GM23248 (cell line): ENCODE data around the gene TMEM61.

Experiments
- EZH2 ChIP-seq: fragments of 200-600 bp; sonication (generic); IDR thresholded peaks from 2 replicates; pipeline ENCODE4 v1.6.1; 2018; ENCODE audit warnings: antibody characterized with exemption, mild to moderate bottlenecking; ENCODE audit not compliant: insufficient read depth, poor library complexity, severe bottlenecking
- EZH2phosphoT487 ChIP-seq: fragments of 200-600 bp; sonication (generic); IDR thresholded peaks from 2 replicates; pipeline ENCODE4 v1.6.1; 2018; ENCODE audit warnings: antibody characterized with exemption, moderate library complexity, mild to moderate bottlenecking, low read depth; ENCODE audit not compliant: insufficient read depth

DNA sequence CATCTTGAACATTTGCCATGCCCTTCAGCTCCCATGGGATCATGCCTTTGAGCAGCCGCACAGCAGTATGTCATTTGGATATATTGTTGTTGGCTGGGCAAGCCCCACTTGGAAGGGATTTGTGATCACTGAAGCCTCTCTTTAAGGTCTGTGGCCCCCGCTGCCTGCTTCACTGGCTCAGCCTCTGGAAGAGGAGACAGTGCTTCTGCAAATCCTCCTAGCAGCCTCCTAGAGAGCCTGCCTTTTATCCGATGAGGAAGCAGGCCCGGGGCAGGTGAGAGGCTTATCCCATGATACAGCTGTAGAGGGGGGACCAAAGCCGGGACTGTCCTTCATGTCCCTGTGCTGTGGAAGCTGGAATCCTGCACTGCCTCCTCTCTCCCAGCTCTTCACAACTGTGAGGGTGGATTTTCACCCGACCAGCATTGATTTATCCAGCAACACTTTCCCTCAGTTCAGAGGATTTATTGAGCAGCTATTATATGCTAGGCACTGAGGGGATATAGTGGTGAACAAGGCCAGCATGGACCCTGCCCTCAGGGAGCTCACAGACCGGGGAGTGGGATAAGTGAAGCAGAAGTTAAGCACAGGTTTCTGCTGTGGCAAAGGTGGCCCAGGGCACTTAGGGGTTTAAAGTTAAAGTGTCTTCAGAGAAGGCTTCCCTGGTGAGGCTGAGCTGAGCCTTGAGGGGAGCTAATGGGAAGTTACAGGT, 3.9 kb downstream of the TMEM61 start:
- TF ChIP-seq EZH2: no peak
- TF ChIP-seq EZH2phosphoT487: no peak
